PC-9 (cell line): Measurements from ENCODE around the gene LDLRAD2. TPM values are rescaled to one million over a fixed set of nuclear protein-coding genes. Genes with fewer than 3 reads are reported as not detected.

ENCODE experiments used
- BruUV-seq: library from RNA; stranded (reverse); fragments of 400-500 nt; replicated peaks from 2 replicates; lab custom pipeline; 2021; lab: Mats Ljungman, UMichigan
- CTCF ChIA-PET: fragments of 300-600 bp; sonication (Branson Sonifier 250); formaldehyde crosslinking; loops from one replicate; lab custom pipeline; 2022; ENCODE audit warnings: antibody characterized with exemption; lab: Charles Lee
- POLR2A ChIA-PET: fragments of 300-600 bp; sonication (Branson Sonifier 250); formaldehyde crosslinking; loops from one replicate; lab custom pipeline; 2022; ENCODE audit warnings: antibody characterized with exemption; ENCODE audit not compliant: unreplicated experiment; lab: Charles Lee
- DNase-seq, 2 experiments: peaks; one replicate each; pipeline versions ENCODE4 v3.0.0 to v3.0.0-alpha.2; 2015 to 2022; ENCODE audit warnings: mixed read lengths in 1 of 2
- H2AFZ ChIP-seq: fragments of 200-600 bp; sonication (generic); 2 replicates; pipeline ENCODE4 v1.8.1; 2017; ENCODE audit warnings: antibody characterized with exemption
- H3F3A ChIP-seq: fragments of 200-600 bp; sonication (generic); 2 replicates; pipeline ENCODE4 v1.8.1; 2017; ENCODE audit warnings: antibody characterized with exemption, mild to moderate bottlenecking, low read depth; ENCODE audit not compliant: insufficient read depth
- H3K27ac ChIP-seq: fragments of 200-600 bp; sonication (generic); 2 replicates; pipeline ENCODE4 v1.6.1; 2016; ENCODE audit warnings: mixed run types
- H3K27me3 ChIP-seq: fragments of 200-600 bp; sonication (generic); 2 replicates; pipeline ENCODE4 v1.6.1; 2016; ENCODE audit warnings: low read depth, mixed run types; ENCODE audit not compliant: insufficient read depth
- H3K36me3 ChIP-seq: fragments of 200-600 bp; sonication (generic); 2 replicates; pipeline ENCODE4 v1.6.1; 2016; ENCODE audit warnings: low read depth, mixed run types
- H3K4me1 ChIP-seq: fragments of 200-600 bp; sonication (generic); replicated peaks from 2 replicates; pipeline ENCODE4 v1.6.1; 2016; ENCODE audit warnings: mixed run types; ENCODE audit not compliant: insufficient read depth
- H3K4me2 ChIP-seq: fragments of 200-600 bp; sonication (generic); 2 replicates; pipeline ENCODE4 v1.6.1; 2017; ENCODE audit warnings: mixed run types
- H3K4me3 ChIP-seq: fragments of 200-600 bp; sonication (generic); 2 replicates; pipeline ENCODE4 v1.6.1; 2016; ENCODE audit warnings: mixed run types
- H3K79me2 ChIP-seq: fragments of 200-600 bp; sonication (generic); 2 replicates; pipeline ENCODE4 v1.6.1; 2017; ENCODE audit warnings: low read depth, mixed run types
- H3K9me2 ChIP-seq: fragments of 200-600 bp; sonication (generic); 2 replicates; pipeline ENCODE4 v1.8.1; 2017; ENCODE audit warnings: mild to moderate bottlenecking; ENCODE audit not compliant: insufficient read depth
- H3K9me3 ChIP-seq: fragments of 200-600 bp; sonication (generic); 2 replicates; pipeline ENCODE4 v1.8.1; 2016; ENCODE audit warnings: low read depth; ENCODE audit not compliant: insufficient read depth
- H4K20me1 ChIP-seq: fragments of 200-600 bp; sonication (generic); 2 replicates; pipeline ENCODE4 v1.8.1; 2017; ENCODE audit not compliant: insufficient read depth
- EZH2 ChIP-seq: fragments of 200-600 bp; sonication (generic); IDR thresholded peaks from 2 replicates; pipeline ENCODE4 v1.8.0; 2017; ENCODE audit warnings: antibody characterized with exemption, low read depth
- intact Hi-C: fragments of 100-400 bp; cut with micrococcal nuclease; formaldehyde crosslinking; loops from one replicate; pipeline ENCODE4 v1.10.0; 2022; ENCODE audit not compliant: unreplicated experiment
- total RNA-seq: library from RNA; stranded (reverse); gene quantifications from 2 replicates; pipeline ENCODE4 v1.2.3, GENCODE V29; 2021
- TF ChIP-seq, protein P1 (sequence below): fragments of 200-600 bp; sonication (generic); conservative IDR thresholded peaks from 2 replicates; pipeline ENCODE4 v1.6.1; 2017; ENCODE audit warnings: mixed run types, antibody characterized with exemption, mild to moderate bottlenecking, moderate library complexity

The LDLRAD2 gene
- total RNA-seq, 1 experiment from 2014 or later, result not detected

DNA sequence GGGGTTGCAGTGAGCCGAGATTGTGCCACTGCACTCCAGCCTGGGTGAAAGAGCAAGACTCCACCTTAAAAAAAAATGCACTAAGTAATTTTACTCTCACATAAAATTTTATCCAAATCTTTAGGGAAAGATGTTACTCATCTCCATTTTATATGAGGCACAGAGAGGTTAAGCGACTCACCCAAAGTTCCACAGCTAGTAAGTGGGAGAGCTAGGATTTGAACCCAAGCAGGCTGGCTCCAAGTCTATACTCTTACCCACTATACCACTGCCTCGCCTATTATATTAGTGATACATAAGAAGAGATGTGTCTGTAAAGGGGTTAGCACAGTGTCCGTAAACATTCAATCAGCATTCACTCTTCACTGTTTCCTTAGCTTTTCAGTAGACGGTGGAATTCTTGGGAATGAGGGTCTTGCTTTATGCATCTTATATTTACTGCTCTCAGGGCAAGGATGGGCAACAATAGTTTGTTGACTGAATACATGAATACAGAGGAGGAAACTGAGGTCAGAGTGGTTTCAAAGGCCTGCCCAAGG, 15.1 kb downstream of the LDLRAD2 start:
- no peak overlapping the region for H3K4me3 ChIP-seq
- CTCF ChIA-PET, result no interaction called here
- H3K79me2 ChIP-seq, result no peaks in the 10 kb centered on the region
- H3K4me1 ChIP-seq, result no peaks in the 10 kb centered on the region
- no TSS peak for BruUV-seq
- no peak overlapping the region for H3K27ac ChIP-seq
- POLR2A ChIA-PET, result no interaction called here
- H3K4me2 ChIP-seq, result no peak overlapping the region
- no peaks in the 10 kb centered on the region for H3K36me3 ChIP-seq
- no peaks in the 10 kb centered on the region for H3K9me2 ChIP-seq
- no peaks in the 10 kb centered on the region for H4K20me1 ChIP-seq
- H2AFZ ChIP-seq, result no peak overlapping the region
- TF ChIP-seq, protein P1, sequence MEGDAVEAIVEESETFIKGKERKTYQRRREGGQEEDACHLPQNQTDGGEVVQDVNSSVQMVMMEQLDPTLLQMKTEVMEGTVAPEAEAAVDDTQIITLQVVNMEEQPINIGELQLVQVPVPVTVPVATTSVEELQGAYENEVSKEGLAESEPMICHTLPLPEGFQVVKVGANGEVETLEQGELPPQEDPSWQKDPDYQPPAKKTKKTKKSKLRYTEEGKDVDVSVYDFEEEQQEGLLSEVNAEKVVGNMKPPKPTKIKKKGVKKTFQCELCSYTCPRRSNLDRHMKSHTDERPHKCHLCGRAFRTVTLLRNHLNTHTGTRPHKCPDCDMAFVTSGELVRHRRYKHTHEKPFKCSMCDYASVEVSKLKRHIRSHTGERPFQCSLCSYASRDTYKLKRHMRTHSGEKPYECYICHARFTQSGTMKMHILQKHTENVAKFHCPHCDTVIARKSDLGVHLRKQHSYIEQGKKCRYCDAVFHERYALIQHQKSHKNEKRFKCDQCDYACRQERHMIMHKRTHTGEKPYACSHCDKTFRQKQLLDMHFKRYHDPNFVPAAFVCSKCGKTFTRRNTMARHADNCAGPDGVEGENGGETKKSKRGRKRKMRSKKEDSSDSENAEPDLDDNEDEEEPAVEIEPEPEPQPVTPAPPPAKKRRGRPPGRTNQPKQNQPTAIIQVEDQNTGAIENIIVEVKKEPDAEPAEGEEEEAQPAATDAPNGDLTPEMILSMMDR, result no peak
- no peak for TF ChIP-seq EZH2
- H3F3A ChIP-seq, result no peaks in the 10 kb centered on the region
- intact Hi-C loops, result no loop called here
- H3K9me3 ChIP-seq, result no peaks in the 10 kb centered on the region
- no peak for DNase-seq
- no peaks in the 10 kb centered on the region for H3K27me3 ChIP-seq

DNA sequence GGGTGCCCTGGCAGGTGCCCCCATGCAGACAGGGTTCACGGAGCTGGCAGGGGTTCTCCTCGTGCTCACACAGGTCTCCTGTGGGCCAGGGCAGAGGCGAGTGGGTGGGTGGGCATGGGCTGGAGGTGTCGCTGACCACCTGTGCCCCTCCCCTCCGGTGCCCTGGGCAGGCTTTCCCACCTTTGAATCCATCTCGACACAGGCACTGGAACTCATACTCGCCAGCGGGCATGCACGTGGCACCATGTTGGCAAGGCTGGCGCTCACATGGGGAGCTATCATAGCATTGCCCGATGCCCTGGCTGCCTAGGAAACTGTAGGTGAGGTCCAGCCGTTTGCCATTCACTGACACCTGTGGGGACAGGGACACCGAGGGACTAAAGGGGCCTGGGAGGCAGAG, 16.0 kb downstream of the LDLRAD2 start:
- H4K20me1 ChIP-seq, result no peaks in the 10 kb centered on the region
- H3K9me2 ChIP-seq, result no peaks in the 10 kb centered on the region
- no peaks in the 10 kb centered on the region for H3K9me3 ChIP-seq
- H3K4me2 ChIP-seq, result no peak overlapping the region
- no peak for DNase-seq
- H3F3A ChIP-seq, result no peaks in the 10 kb centered on the region
- H3K4me3 ChIP-seq, result no peak overlapping the region
- POLR2A ChIA-PET, result no interaction called here
- no peaks in the 10 kb centered on the region for H3K4me1 ChIP-seq
- no peaks in the 10 kb centered on the region for H3K79me2 ChIP-seq
- CTCF ChIA-PET, result no interaction called here
- BruUV-seq, result no TSS peak
- intact Hi-C loops, result no loop called here
- H3K36me3 ChIP-seq, result no peaks in the 10 kb centered on the region
- no peak overlapping the region for H2AFZ ChIP-seq
- no peaks in the 10 kb centered on the region for H3K27me3 ChIP-seq
- TF ChIP-seq EZH2, result no peak
- TF ChIP-seq, protein P1, result no peak
- no peak overlapping the region for H3K27ac ChIP-seq

GRCh38 chr1:21828506-21829210, 16.6 kb downstream of the LDLRAD2 start:
- BruUV-seq, result no TSS peak
- Histone ChIP-seq H3K36me3 (no peaks in the 10 kb centered on the region), H3K9me2 (no peaks in the 10 kb centered on the region), H3K4me3 (no peak overlapping the region), H3K27me3 (no peaks in the 10 kb centered on the region), H3K79me2 (no peaks in the 10 kb centered on the region), H3K9me3 (no peaks in the 10 kb centered on the region), H3K4me1 (no peaks in the 10 kb centered on the region), H4K20me1 (no peaks in the 10 kb centered on the region), H2AFZ (no peak overlapping the region), H3F3A (no peaks in the 10 kb centered on the region), H3K27ac (no peak overlapping the region), H3K4me2 (no peak overlapping the region)
- no peak for TF ChIP-seq EZH2
- TF ChIP-seq, protein P1, result no peak
- intact Hi-C loops, result no loop called here
- ChIA-PET POLR2A (no interaction called here), CTCF (no interaction called here)
- DNase-seq, result no peak
